DND-41 (cell line): ENCODE data around the gene LGALS3.

Experiments used
- ATAC-seq: fragments of 200-7000 bp; cut with Tn5 transposase; 3 replicates; pipeline ENCODE4 v1.9.1; 2021; ENCODE audit warnings: low read depth; ENCODE audit not compliant: insufficient read depth
- DNase-seq: peaks from one replicate; pipeline ENCODE4 v3.0.0-alpha.2; 2020
- H2AFZ ChIP-seq: 2 replicates; pipeline ENCODE4 v1.6.0; 2012; ENCODE audit warnings: low read depth, low read length
- H3K27ac ChIP-seq: 2 replicates; pipeline ENCODE4 v1.5.1; 2012; ENCODE audit warnings: low read length, inconsistent platforms
- H3K27me3 ChIP-seq: fragments of 200-600 bp; sonication (generic); 2 replicates; pipeline ENCODE4 v1.6.0; 2012; ENCODE audit warnings: low read length, mild to moderate bottlenecking, inconsistent platforms; ENCODE audit not compliant: insufficient read depth, poor library complexity
- H3K36me3 ChIP-seq: 2 replicates; pipeline ENCODE4 v1.5.1; 2012; ENCODE audit warnings: low read length, inconsistent platforms; ENCODE audit not compliant: insufficient read depth
- H3K4me1 ChIP-seq: 2 replicates; pipeline ENCODE4 v1.5.1; 2012; ENCODE audit warnings: mild to moderate bottlenecking, low read length; ENCODE audit not compliant: insufficient read depth
- H3K4me2 ChIP-seq: 2 replicates; pipeline ENCODE4 v1.6.0; 2012; ENCODE audit warnings: mild to moderate bottlenecking, moderate library complexity, low read length, inconsistent platforms; ENCODE audit not compliant: insufficient read depth
- H3K4me3 ChIP-seq, 2 experiments: fragments of 200-600 bp in 1 of 2; shearing (Covaris generic) in 1 of 2; 2 replicates each; pipeline ENCODE4 v1.5.1; 2012 to 2016; ENCODE audit warnings: inconsistent platforms in 2 of 2, low read length in 2 of 2, mild to moderate bottlenecking in 2 of 2, low read depth in 1 of 2, moderate library complexity in 1 of 2
- H3K79me2 ChIP-seq: 2 replicates; pipeline ENCODE4 v1.6.0; 2012; ENCODE audit warnings: low read length, inconsistent platforms; ENCODE audit not compliant: insufficient read depth
- H3K9ac ChIP-seq: 2 replicates; pipeline ENCODE4 v1.6.0; 2012; ENCODE audit warnings: low read depth, mild to moderate bottlenecking, inconsistent platforms, low read length, moderate library complexity
- H3K9me3 ChIP-seq: 2 replicates; pipeline ENCODE4 v1.5.1; 2012; ENCODE audit warnings: low read length, moderate library complexity, mild to moderate bottlenecking, inconsistent platforms; ENCODE audit not compliant: insufficient read depth, severe bottlenecking
- H4K20me1 ChIP-seq: 2 replicates; pipeline ENCODE4 v1.6.0; 2012; ENCODE audit warnings: low read length; ENCODE audit not compliant: insufficient read depth
- CTCF ChIP-seq: IDR thresholded peaks from 2 replicates; pipeline ENCODE4 v1.5.1; 2012; ENCODE audit warnings: borderline replicate concordance, low read length, moderate library complexity, mild to moderate bottlenecking; ENCODE audit not compliant: poor library complexity, severe bottlenecking; ENCODE audit errors: extremely low read depth
- EZH2 ChIP-seq: IDR thresholded peaks from 3 replicates; pipeline ENCODE4 v1.6.1; 2012; ENCODE audit warnings: borderline replicate concordance, low read depth, mild to moderate bottlenecking, moderate library complexity, low read length, inconsistent platforms; ENCODE audit not compliant: severe bottlenecking

LGALS3 gene

DNA sequence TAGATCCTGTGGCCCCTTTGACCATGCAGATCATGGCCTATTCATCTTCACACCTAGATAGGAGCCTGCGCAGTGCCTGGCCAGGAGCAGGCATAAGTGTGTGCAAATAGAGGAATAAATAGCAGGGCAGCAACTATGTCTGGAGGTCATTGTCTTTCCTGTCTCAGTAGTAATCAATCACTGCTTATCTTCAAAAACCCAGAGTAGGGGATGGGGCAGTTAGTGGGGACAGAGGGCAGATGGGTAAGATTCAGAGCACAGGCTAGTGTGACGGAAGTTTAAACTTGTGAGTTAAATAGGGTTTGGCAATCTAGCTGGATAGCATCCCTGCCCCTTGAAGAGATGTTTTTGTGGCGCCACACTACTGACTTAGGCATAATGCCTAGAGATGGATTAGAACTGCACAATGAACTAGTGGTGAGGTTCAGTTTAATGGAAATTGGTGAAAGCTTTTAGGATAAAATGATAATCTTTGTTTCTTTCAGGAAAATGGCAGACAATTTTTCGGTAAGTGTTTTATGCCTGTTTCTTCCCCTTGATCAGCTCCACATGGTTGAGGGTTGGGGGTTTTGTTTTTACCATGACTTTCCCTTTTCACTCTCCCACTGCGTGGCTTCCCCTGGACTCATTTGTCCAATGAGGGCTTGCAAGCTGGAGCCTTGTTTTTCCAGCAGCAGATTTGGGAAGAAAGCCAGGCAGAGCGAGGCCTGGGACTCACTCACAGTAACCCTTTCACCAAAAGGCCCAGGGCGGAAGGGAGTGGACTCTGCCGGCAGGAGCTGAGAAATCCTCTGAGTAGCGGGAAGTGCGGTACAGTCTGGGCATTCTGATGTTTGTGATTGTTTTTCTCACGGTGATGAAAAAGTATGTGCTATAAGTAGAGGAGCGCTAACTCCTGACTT is 8.1 kb downstream of the LGALS3 start:
- no peaks in the 10 kb centered on the region for H3K9me3 ChIP-seq
- no peak overlapping the region for H2AFZ ChIP-seq
- peaks cover 13% of the 10 kb centered on the region; the same call in 1 of the 2 replicates for H3K36me3 ChIP-seq
- no peaks in the 10 kb centered on the region for H4K20me1 ChIP-seq
- no peak for TF ChIP-seq EZH2
- TF ChIP-seq CTCF = no peak
- no peak for ATAC-seq
- H3K79me2 ChIP-seq = no peaks in the 10 kb centered on the region
- no peaks in the 10 kb centered on the region for H3K27me3 ChIP-seq
- no peak overlapping the region for H3K27ac ChIP-seq
- no peak overlapping the region for H3K4me3 ChIP-seq
- no peak overlapping the region for H3K9ac ChIP-seq
- no peak for DNase-seq
- no peak overlapping the region for H3K4me2 ChIP-seq
- no peaks in the 10 kb centered on the region for H3K4me1 ChIP-seq

DNA sequence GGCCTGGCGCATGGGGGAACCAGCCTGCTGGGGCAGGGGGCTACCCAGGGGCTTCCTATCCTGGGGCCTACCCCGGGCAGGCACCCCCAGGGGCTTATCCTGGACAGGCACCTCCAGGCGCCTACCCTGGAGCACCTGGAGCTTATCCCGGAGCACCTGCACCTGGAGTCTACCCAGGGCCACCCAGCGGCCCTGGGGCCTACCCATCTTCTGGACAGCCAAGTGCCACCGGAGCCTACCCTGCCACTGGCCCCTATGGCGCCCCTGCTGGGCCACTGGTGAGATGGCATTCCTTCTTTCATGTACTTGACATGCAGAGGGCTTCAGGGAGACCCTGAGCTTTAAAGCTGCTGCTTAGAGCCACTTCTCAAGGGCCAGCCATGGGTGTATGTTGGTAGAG is 9.0 kb downstream of the LGALS3 start:
- H3K36me3 ChIP-seq = peaks cover 14% of the 10 kb centered on the region; the same call in 1 of the 2 replicates
- H3K9ac ChIP-seq = no peak overlapping the region
- TF ChIP-seq EZH2 (no peak), CTCF (peak; percentile 29)
- no peaks in the 10 kb centered on the region for H4K20me1 ChIP-seq
- no peak overlapping the region for H3K4me3 ChIP-seq
- H2AFZ ChIP-seq = no peak overlapping the region
- DNase-seq (no peak), ATAC-seq (peak; percentile 49; the same call in 1 of the 3 replicates)
- H3K79me2 ChIP-seq = no peaks in the 10 kb centered on the region
- no peaks in the 10 kb centered on the region for H3K27me3 ChIP-seq
- H3K4me2 ChIP-seq = no peak overlapping the region
- no peaks in the 10 kb centered on the region for H3K4me1 ChIP-seq
- no peaks in the 10 kb centered on the region for H3K9me3 ChIP-seq
- no peak overlapping the region for H3K27ac ChIP-seq

DNA sequence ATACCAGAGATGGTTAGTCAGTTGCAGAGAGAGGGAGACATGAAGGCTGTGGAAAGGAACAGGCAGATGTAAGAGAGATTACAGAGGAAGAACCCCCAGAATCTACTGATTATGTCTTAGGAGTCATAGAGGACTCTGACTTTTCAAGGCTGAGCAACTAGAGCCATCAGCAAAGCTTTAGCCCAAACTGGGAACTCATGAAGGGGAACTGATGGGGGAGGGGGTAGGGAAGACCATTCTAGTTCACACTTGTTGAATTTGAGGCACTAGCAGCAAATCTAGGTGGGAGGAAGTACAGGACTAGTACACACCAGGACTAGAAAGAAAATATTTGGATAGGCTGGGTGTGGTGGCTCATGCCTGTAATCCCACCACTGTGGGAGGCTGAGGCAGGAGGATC is 10.1 kb downstream of the LGALS3 start:
- Histone ChIP-seq H3K4me3 (no peak overlapping the region), H3K9ac (no peak overlapping the region), H3K4me2 (no peak overlapping the region), H2AFZ (no peak overlapping the region), H3K79me2 (no peaks in the 10 kb centered on the region), H3K27me3 (no peaks in the 10 kb centered on the region), H4K20me1 (no peaks in the 10 kb centered on the region), H3K9me3 (no peaks in the 10 kb centered on the region), H3K36me3 (peaks cover 20% of the 10 kb centered on the region), H3K4me1 (no peaks in the 10 kb centered on the region), H3K27ac (no peak overlapping the region)
- TF ChIP-seq EZH2 (no peak), CTCF (no peak)
- no peak for ATAC-seq
- DNase-seq = no peak
